ENCODE measurements around the gene UBASH3A. TPM values are rescaled to one million over a fixed set of nuclear protein-coding genes. Genes with fewer than 3 reads are reported as not detected.

Gene UBASH3A
- total RNA-seq, 1 experiment from 2014 or later = 0.07 TPM

- Histone ChIP-seq H3K4me2 (ENCODE audit: low read length) (no peak overlapping the region), H3K9ac (ENCODE audit: low read length) (no peak overlapping the region), H3K27ac (ENCODE audit: low read depth, low read length) (no peak overlapping the region), H3K79me2 (ENCODE audit: insufficient read depth, low read length) (no peaks in the 10 kb centered on the region), H4K20me1 (ENCODE audit: insufficient read depth) (no peaks in the 10 kb centered on the region), H3K4me3 (replicated peaks in 1 of 2; ENCODE audit: low read depth in 1 of 2, low read length in 2 of 2) (no peak overlapping the region), H3K9me2 (ENCODE audit: insufficient read depth) (no peaks in the 10 kb centered on the region), H2AFZ (ENCODE audit: low read depth, low read length, poor library complexity, severe bottlenecking) (no peak overlapping the region), H3K9me3 (ENCODE audit: control insufficient read depth in 1 of 2, insufficient read depth in 1 of 2, low read depth in 1 of 2, low read length in 2 of 2) (no peaks in the 10 kb centered on the region), H3K36me3 (ENCODE audit: control insufficient read depth in 1 of 2, insufficient read depth in 2 of 2, low read length in 2 of 2) (no peaks in the 10 kb centered on the region), H3K27me3 (ENCODE audit: insufficient read depth, low read length) (no peaks in the 10 kb centered on the region), H3K4me1 (ENCODE audit: control insufficient read depth in 1 of 2, insufficient read depth in 2 of 2, low read length in 2 of 2) (no peaks in the 10 kb centered on the region)
- TF ChIP-seq ELF1 (IDR thresholded peaks at IDR 0.05; ENCODE audit: borderline replicate concordance, low read depth) (no peak), RAD21 (IDR thresholded peaks at IDR 0.05; ENCODE audit: low read depth) (no peak), JUND (IDR thresholded peaks at IDR 0.05) (no peak), FOSL1 (IDR thresholded peaks at IDR 0.05; ENCODE audit: low read depth) (no peak), MAX (IDR thresholded peaks at IDR 0.05) (no peak), SRF (IDR thresholded peaks at IDR 0.05; ENCODE audit: low read depth) (no peak), POLR2AphosphoS5 (IDR thresholded peaks at IDR 0.05; ENCODE audit: low read depth, low read length) (no peak), EGR1 (IDR thresholded peaks at IDR 0.05; ENCODE audit: low read depth) (no peak), SIN3A (IDR thresholded peaks at IDR 0.05; ENCODE audit: low read depth) (no peak), POLR2A (IDR thresholded peaks at IDR 0.05; ENCODE audit: borderline replicate concordance, extremely low read depth, insufficient read depth, insufficient read length) (no peak), CEBPB (IDR thresholded peaks at IDR 0.05; ENCODE audit: low read depth) (no peak)
- ChIA-PET POLR2A (no interaction called here), CTCF (no interaction called here), RAD21 (ENCODE audit: low non-redundant PET in 1 of 2, low total read pairs in 2 of 2, uncharacterized antibody in 2 of 2, unreplicated experiment in 2 of 2) (interaction anchor here in 1 of 2 experiments (0.6 kb wide), 1 partner anchor 133 kb away, joined by 6 read pairs; no protein-coding TSS in a partner anchor)
- BruUV-seq (replicated peaks) = no TSS peak
- no peak for ATAC-seq
- DNase-seq (ENCODE audit: low read depth, low spot score) = no peak
- intact Hi-C loops (cut with micrococcal nuclease) = no loop called here
Measured at GRCh38 chr21:42441963-42442362, 38.3 kb downstream of the UBASH3A start.

- ChIA-PET POLR2A (no interaction called here), RAD21 (ENCODE audit: low non-redundant PET in 1 of 2, low total read pairs in 2 of 2, uncharacterized antibody in 2 of 2, unreplicated experiment in 2 of 2) (no interaction called here), CTCF (no interaction called here)
- Histone ChIP-seq H2AFZ (ENCODE audit: low read depth, low read length, poor library complexity, severe bottlenecking) (no peak overlapping the region), H3K27ac (ENCODE audit: low read depth, low read length) (no peak overlapping the region), H3K9ac (ENCODE audit: low read length) (no peak overlapping the region), H3K36me3 (ENCODE audit: control insufficient read depth in 1 of 2, insufficient read depth in 2 of 2, low read length in 2 of 2) (no peaks in the 10 kb centered on the region), H3K79me2 (ENCODE audit: insufficient read depth, low read length) (no peaks in the 10 kb centered on the region), H3K9me3 (ENCODE audit: control insufficient read depth in 1 of 2, insufficient read depth in 1 of 2, low read depth in 1 of 2, low read length in 2 of 2) (no peaks in the 10 kb centered on the region), H3K27me3 (ENCODE audit: insufficient read depth, low read length) (no peaks in the 10 kb centered on the region), H3K4me3 (replicated peaks in 1 of 2; ENCODE audit: low read depth in 1 of 2, low read length in 2 of 2) (no peak overlapping the region), H3K4me2 (ENCODE audit: low read length) (no peak overlapping the region), H3K4me1 (ENCODE audit: control insufficient read depth in 1 of 2, insufficient read depth in 2 of 2, low read length in 2 of 2) (no peaks in the 10 kb centered on the region), H3K9me2 (ENCODE audit: insufficient read depth) (no peaks in the 10 kb centered on the region), H4K20me1 (ENCODE audit: insufficient read depth) (no peaks in the 10 kb centered on the region)
- no peak for ATAC-seq
- TF ChIP-seq EZH2 (IDR thresholded peaks at IDR 0.05) (no peak), ZFX (IDR thresholded peaks at IDR 0.05) (no peak)
- DNase-seq (ENCODE audit: low read depth, low spot score) = no peak
- no TSS peak for BruUV-seq (replicated peaks)
- intact Hi-C loops (cut with micrococcal nuclease) = no loop called here
Measured at GRCh38 chr21:42443181-42443785, 39.6 kb downstream of the UBASH3A start.

All from HCT116 (cell line).